NCI-H1436 (cell line): ENCODE data around the gene LRIT2.

Source experiments
- DNase-seq: peaks from one replicate; lab custom pipeline; 2025; lab: John Stamatoyannopoulos, UW

LRIT2 gene

GRCh38 chr10:84205049-84205852 is 20.1 kb downstream of the LRIT2 start:
- DNase-seq = peak; percentile 18

GRCh38 chr10:84204610-84205009 is 20.7 kb downstream of the LRIT2 start:
- no peak for DNase-seq

- DNase-seq = no peak
These were observed 21.2 kb downstream of the LRIT2 start for GRCh38 chr10:84204122-84204521.

GRCh38 chr10:84202349-84202748 is 23.0 kb downstream of the LRIT2 start:
- no peak for DNase-seq

GRCh38 chr10:84201682-84202081 is 23.7 kb downstream of the LRIT2 start:
- no peak for DNase-seq

- DNase-seq = no peak
These were observed 24.1 kb downstream of the LRIT2 start for GRCh38 chr10:84201244-84201606.

GRCh38 chr10:84200537-84201243 is 24.7 kb downstream of the LRIT2 start:
- no peak for DNase-seq

GRCh38 chr10:84198206-84198915 is 27.0 kb downstream of the LRIT2 start:
- DNase-seq = no peak

- no peak for DNase-seq
These were observed 27.7 kb downstream of the LRIT2 start for GRCh38 chr10:84197643-84198042.

GRCh38 chr10:84196941-84197340 is 28.4 kb downstream of the LRIT2 start:
- no peak for DNase-seq

GRCh38 chr10:84196083-84196482 is 29.3 kb downstream of the LRIT2 start:
- DNase-seq = no peak

GRCh38 chr10:84195044-84195830 is 30.1 kb downstream of the LRIT2 start:
- DNase-seq = no peak

- peak; percentile 18 for DNase-seq
These were observed 30.8 kb downstream of the LRIT2 start, which contains the start of gene CDHR1 for GRCh38 chr10:84194424-84195043. Gene CDHR1 (plus strand): TSS chr10:84194537. CDS start chr10:84194761, 224 bp downstream.

- DNase-seq = no peak
These were observed 31.4 kb downstream of the LRIT2 start for GRCh38 chr10:84193846-84194423.

GRCh38 chr10:84193327-84193726 is 32.0 kb downstream of the LRIT2 start:
- no peak for DNase-seq

- no peak for DNase-seq
These were observed 34.2 kb downstream of the LRIT2 start for GRCh38 chr10:84191106-84191505.

GRCh38 chr10:84190621-84191020 is 34.7 kb downstream of the LRIT2 start:
- no peak for DNase-seq

- no peak for DNase-seq
These were observed 36.5 kb downstream of the LRIT2 start for GRCh38 chr10:84188815-84189214.

- DNase-seq = no peak
These were observed 39.7 kb downstream of the LRIT2 start for GRCh38 chr10:84185526-84186175.

- DNase-seq = no peak
These were observed 40.8 kb downstream of the LRIT2 start for GRCh38 chr10:84184517-84184916.

- no peak for DNase-seq
These were observed 43.7 kb downstream of the LRIT2 start for GRCh38 chr10:84181631-84182030.
